Dendritic cell treated with granulocyte-macrophage colony-stimulating factor and Interleukin-4, amounts not matched to agents 40 ng/mL and 50 ng/mL, for 4 days (primary cell): ENCODE results near the gene PRPF40A.

Source experiments
- H3K27ac Mint-ChIP-seq: one replicate; pipeline ENCODE4 v1.8.0; 2022; ENCODE audit warnings: mild to moderate bottlenecking, mixed read lengths
- H3K27me3 Mint-ChIP-seq: one replicate; pipeline ENCODE4 v1.8.0; 2022; ENCODE audit warnings: mild to moderate bottlenecking, mixed read lengths
- H3K36me3 Mint-ChIP-seq: one replicate; pipeline ENCODE4 v1.8.0; 2022; ENCODE audit warnings: low read depth, mixed read lengths
- H3K4me1 Mint-ChIP-seq: one replicate; pipeline ENCODE4 v1.8.0; 2022; ENCODE audit warnings: low read depth, mixed read lengths
- H3K4me3 Mint-ChIP-seq: one replicate; pipeline ENCODE4 v1.8.0; 2022; ENCODE audit warnings: mild to moderate bottlenecking, moderate library complexity, mixed read lengths
- H3K9me3 Mint-ChIP-seq: one replicate; pipeline ENCODE4 v1.8.0; 2022; ENCODE audit warnings: mixed read lengths
- intact Hi-C: fragments of 100-400 bp; cut with micrococcal nuclease; formaldehyde crosslinking; loops from one replicate; pipeline ENCODE4 v1.15.0; 2022

Gene PRPF40A

GRCh38 chr2:152701198-152701597 is 16.1 kb downstream of the PRPF40A start:
- intact Hi-C loops, result no loop called here
- Mint-ChIP-seq H3K4me1 (no peaks in the 10 kb centered on the region), H3K4me3 (no peak overlapping the region), H3K9me3 (peaks cover 27% of the 10 kb centered on the region), H3K36me3 (peaks cover 41% of the 10 kb centered on the region), H3K27me3 (no peaks in the 10 kb centered on the region), H3K27ac (no peak overlapping the region)

GRCh38 chr2:152696476-152696875 is 20.8 kb downstream of the PRPF40A start:
- no peak overlapping the region for H3K27ac Mint-ChIP-seq
- intact Hi-C loops, result no loop called here
- peaks cover 33% of the 10 kb centered on the region for H3K36me3 Mint-ChIP-seq
- no peaks in the 10 kb centered on the region for H3K27me3 Mint-ChIP-seq
- peaks cover 7% of the 10 kb centered on the region for H3K9me3 Mint-ChIP-seq
- no peak overlapping the region for H3K4me3 Mint-ChIP-seq
- peaks cover 10% of the 10 kb centered on the region for H3K4me1 Mint-ChIP-seq

- Mint-ChIP-seq H3K4me1 (peaks cover 10% of the 10 kb centered on the region), H3K4me3 (no peak overlapping the region), H3K9me3 (no peaks in the 10 kb centered on the region), H3K27me3 (no peaks in the 10 kb centered on the region), H3K27ac (no peak overlapping the region), H3K36me3 (peaks cover 32% of the 10 kb centered on the region)
- intact Hi-C loops, result no loop called here
Observed at GRCh38 chr2:152695763-152696162, 21.5 kb downstream of the PRPF40A start.

- peak overlapping the region; percentile 60 for H3K27ac Mint-ChIP-seq
- H3K9me3 Mint-ChIP-seq, result no peaks in the 10 kb centered on the region
- H3K4me1 Mint-ChIP-seq, result peaks cover 10% of the 10 kb centered on the region
- intact Hi-C loops, result no loop called here
- no peaks in the 10 kb centered on the region for H3K27me3 Mint-ChIP-seq
- peak overlapping the region; percentile 67 for H3K4me3 Mint-ChIP-seq
- peaks cover 33% of the 10 kb centered on the region for H3K36me3 Mint-ChIP-seq
Observed at GRCh38 chr2:152694161-152694661, 23.1 kb downstream of the PRPF40A start.

- Mint-ChIP-seq H3K27ac (no peak overlapping the region), H3K27me3 (no peaks in the 10 kb centered on the region), H3K4me1 (peaks cover 10% of the 10 kb centered on the region), H3K4me3 (no peak overlapping the region), H3K9me3 (no peaks in the 10 kb centered on the region), H3K36me3 (peaks cover 40% of the 10 kb centered on the region)
- intact Hi-C loops, result no loop called here
Observed at GRCh38 chr2:152693033-152693432, 24.2 kb downstream of the PRPF40A start.

GRCh38 chr2:152686321-152686720 is 30.9 kb downstream of the PRPF40A start:
- Mint-ChIP-seq H3K27ac (no peak overlapping the region), H3K4me3 (no peak overlapping the region), H3K27me3 (no peaks in the 10 kb centered on the region), H3K9me3 (no peaks in the 10 kb centered on the region), H3K4me1 (peaks cover 11% of the 10 kb centered on the region), H3K36me3 (peaks cover 60% of the 10 kb centered on the region)
- intact Hi-C loops, result no loop called here

GRCh38 chr2:152683400-152683799 is 33.9 kb downstream of the PRPF40A start:
- no peaks in the 10 kb centered on the region for H3K9me3 Mint-ChIP-seq
- H3K4me1 Mint-ChIP-seq, result peaks cover 11% of the 10 kb centered on the region
- no peak overlapping the region for H3K27ac Mint-ChIP-seq
- no peaks in the 10 kb centered on the region for H3K27me3 Mint-ChIP-seq
- no peak overlapping the region for H3K4me3 Mint-ChIP-seq
- intact Hi-C loops, result no loop called here
- H3K36me3 Mint-ChIP-seq, result peaks cover 65% of the 10 kb centered on the region

GRCh38 chr2:152682663-152683062 is 34.6 kb downstream of the PRPF40A start:
- intact Hi-C loops, result no loop called here
- Mint-ChIP-seq H3K27ac (no peak overlapping the region), H3K36me3 (peaks cover 59% of the 10 kb centered on the region), H3K4me3 (no peak overlapping the region), H3K27me3 (no peaks in the 10 kb centered on the region), H3K4me1 (peaks cover 11% of the 10 kb centered on the region), H3K9me3 (no peaks in the 10 kb centered on the region)

GRCh38 chr2:152678808-152679207 is 38.5 kb downstream of the PRPF40A start:
- no peaks in the 10 kb centered on the region for H3K27me3 Mint-ChIP-seq
- H3K27ac Mint-ChIP-seq, result no peak overlapping the region
- no peaks in the 10 kb centered on the region for H3K4me1 Mint-ChIP-seq
- no peak overlapping the region for H3K4me3 Mint-ChIP-seq
- intact Hi-C loops, result loop anchor here (10.0 kb wide), 1 partner anchor 1234 kb away; no protein-coding TSS in a partner anchor
- H3K36me3 Mint-ChIP-seq, result peaks cover 71% of the 10 kb centered on the region
- no peaks in the 10 kb centered on the region for H3K9me3 Mint-ChIP-seq

GRCh38 chr2:152676461-152676860 is 40.8 kb downstream of the PRPF40A start:
- no peaks in the 10 kb centered on the region for H3K27me3 Mint-ChIP-seq
- no peak overlapping the region for H3K4me3 Mint-ChIP-seq
- H3K27ac Mint-ChIP-seq, result no peak overlapping the region
- no peaks in the 10 kb centered on the region for H3K9me3 Mint-ChIP-seq
- peaks cover 76% of the 10 kb centered on the region for H3K36me3 Mint-ChIP-seq
- intact Hi-C loops, result loop anchor here (10.0 kb wide), 1 partner anchor 1232 kb away; no protein-coding TSS in a partner anchor
- H3K4me1 Mint-ChIP-seq, result no peaks in the 10 kb centered on the region

GRCh38 chr2:152674334-152674733 is 42.9 kb downstream of the PRPF40A start:
- peaks cover 70% of the 10 kb centered on the region for H3K36me3 Mint-ChIP-seq
- H3K4me1 Mint-ChIP-seq, result no peaks in the 10 kb centered on the region
- no peaks in the 10 kb centered on the region for H3K9me3 Mint-ChIP-seq
- no peak overlapping the region for H3K4me3 Mint-ChIP-seq
- intact Hi-C loops, result loop anchor here (10.0 kb wide), 1 partner anchor 1230 kb away; no protein-coding TSS in a partner anchor
- no peak overlapping the region for H3K27ac Mint-ChIP-seq
- H3K27me3 Mint-ChIP-seq, result no peaks in the 10 kb centered on the region

GRCh38 chr2:152664725-152665124 is 52.5 kb downstream of the PRPF40A start:
- no peaks in the 10 kb centered on the region for H3K4me1 Mint-ChIP-seq
- H3K9me3 Mint-ChIP-seq, result no peaks in the 10 kb centered on the region
- intact Hi-C loops, result loop anchor here (10.0 kb wide), 1 partner anchor 1200 kb away; no protein-coding TSS in a partner anchor
- H3K4me3 Mint-ChIP-seq, result no peak overlapping the region
- peaks cover 97% of the 10 kb centered on the region for H3K36me3 Mint-ChIP-seq
- H3K27ac Mint-ChIP-seq, result no peak overlapping the region
- no peaks in the 10 kb centered on the region for H3K27me3 Mint-ChIP-seq

- no peak overlapping the region for H3K27ac Mint-ChIP-seq
- no peaks in the 10 kb centered on the region for H3K4me1 Mint-ChIP-seq
- intact Hi-C loops, result loop anchor here (10.0 kb wide), 1 partner anchor 1196 kb away; no protein-coding TSS in a partner anchor
- no peak overlapping the region for H3K4me3 Mint-ChIP-seq
- peaks cover 98% of the 10 kb centered on the region for H3K36me3 Mint-ChIP-seq
- no peaks in the 10 kb centered on the region for H3K9me3 Mint-ChIP-seq
- H3K27me3 Mint-ChIP-seq, result no peaks in the 10 kb centered on the region
Observed at GRCh38 chr2:152661076-152661475, 56.2 kb downstream of the PRPF40A start.

- H3K36me3 Mint-ChIP-seq, result peaks cover 96% of the 10 kb centered on the region
- H3K4me3 Mint-ChIP-seq, result no peak overlapping the region
- no peaks in the 10 kb centered on the region for H3K4me1 Mint-ChIP-seq
- H3K27ac Mint-ChIP-seq, result no peak overlapping the region
- no peaks in the 10 kb centered on the region for H3K27me3 Mint-ChIP-seq
- no peaks in the 10 kb centered on the region for H3K9me3 Mint-ChIP-seq
- intact Hi-C loops, result no loop called here
Observed at GRCh38 chr2:152658221-152658620, 59.0 kb downstream of the PRPF40A start.

- Mint-ChIP-seq H3K27me3 (no peaks in the 10 kb centered on the region), H3K9me3 (no peaks in the 10 kb centered on the region), H3K27ac (no peak overlapping the region), H3K4me3 (no peak overlapping the region), H3K4me1 (no peaks in the 10 kb centered on the region), H3K36me3 (peaks cover 93% of the 10 kb centered on the region)
- intact Hi-C loops, result no loop called here
Observed at GRCh38 chr2:152657043-152657442, 60.2 kb downstream of the PRPF40A start.
